SK-MEL-5 (cell line): ENCODE results near the gene RRP9. TPM values are rescaled to one million over a fixed set of nuclear protein-coding genes. Genes with fewer than 3 reads are reported as not detected.

ENCODE experiments used
- DNase-seq: peaks from one replicate; pipeline ENCODE4 v3.0.0-alpha.2; 2016; ENCODE audit warnings: low read depth, low spot score
- in situ Hi-C: cut with HindIII; loops from 2 replicates; pipeline ENCODE4 v1.10.0; 2016; ENCODE audit warnings: low sequenced_read_pairs, high pct_unique_total_duplicates, low pct_unique_long_range_greater_than_20kb
- small RNA-seq, 2 experiments: library from RNA; depleted of rRNA; stranded (forward); fragments of <200 nt; gene quantifications; one replicate each; pipeline ENCODE3, GENCODE V24; 2014
- total RNA-seq: library from RNA; depleted of rRNA; stranded (reverse); fragments of >200 nt; shearing (Covaris generic); gene quantifications from 2 replicates; pipeline ENCODE4 v1.2.3, GENCODE V29; 2014; rRNA removed

Gene RRP9
- total RNA-seq, 1 experiment from 2014 or later: 62.2 TPM

DNA sequence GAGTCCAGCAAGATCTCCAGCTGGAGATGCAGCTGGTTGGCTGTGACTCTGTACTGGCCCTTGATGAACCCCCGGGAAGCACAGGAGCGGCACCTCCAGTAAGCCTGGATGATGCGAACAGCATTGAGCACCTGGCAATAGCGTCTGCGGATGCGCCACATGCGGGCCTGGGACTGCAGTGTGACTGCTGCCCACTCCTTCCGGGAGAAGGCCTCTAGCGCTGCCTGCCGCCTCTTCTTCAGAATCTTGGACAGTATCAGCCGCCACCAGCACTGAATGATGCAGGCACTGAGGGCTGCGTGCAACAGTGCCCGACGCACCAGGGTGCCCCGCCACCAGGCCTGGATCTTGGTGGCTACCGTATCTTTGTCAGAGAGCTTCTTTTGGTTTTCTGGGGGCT is 46.8 kb downstream of the RRP9 start:
- in situ Hi-C loops: no loop called here
- DNase-seq: no peak

- in situ Hi-C loops: no loop called here
- DNase-seq: no peak
These were observed 47.3 kb downstream of the RRP9 start for GRCh38 chr3:51894391-51894790.

GRCh38 chr3:51891242-51892039 is 50.3 kb downstream of the RRP9 start:
- in situ Hi-C loops: no loop called here
- no peak for DNase-seq

GRCh38 chr3:51888463-51889105 is 53.1 kb downstream of the RRP9 start:
- in situ Hi-C loops: no loop called here
- no peak for DNase-seq

GRCh38 chr3:51887620-51888019 is 54.1 kb downstream of the RRP9 start:
- in situ Hi-C loops: no loop called here

DNA sequence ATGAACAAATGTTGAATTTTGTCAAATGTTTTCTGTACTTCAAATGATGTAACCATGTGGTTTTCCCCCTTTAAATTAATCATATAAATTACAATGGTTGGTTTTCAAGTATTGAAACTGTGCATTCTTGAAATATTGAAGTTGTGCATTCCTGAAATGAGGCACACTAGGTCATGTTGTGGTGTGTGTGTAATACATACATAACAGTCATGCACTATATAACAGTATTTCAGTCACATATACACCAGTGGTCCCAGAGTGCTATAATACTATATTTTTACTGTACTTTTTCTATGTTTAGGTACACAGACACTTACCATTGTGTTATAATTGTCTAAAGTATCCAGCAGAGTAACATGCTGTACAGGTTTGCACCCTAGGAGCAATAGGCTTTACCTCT is 55.3 kb downstream of the RRP9 start:
- DNase-seq: no peak
- in situ Hi-C loops: no loop called here

More at GRCh38 chr3:51887620-51888019, 54.1 kb downstream of the RRP9 start:
- DNase-seq: no peak

Small RNAs within 50 kb of the gene (small RNA-seq; reads per million reads assigned to genes)
- gene AC115284.1: 0 reads per million in 2 experiments

Other genes with a start within 250 kb of the RRP9 start
- not detected in 2 replicates for gene GRM2, start 234.8 kb downstream of the RRP9 start, total RNA-seq
- not detected in 2 replicates for gene IQCF6, start 162.7 kb downstream of the RRP9 start, total RNA-seq
- gene IQCF2, start 80.3 kb downstream of the RRP9 start, total RNA-seq: not detected in 2 replicates
- not detected in 2 replicates for gene IQCF5, start 66.3 kb downstream of the RRP9 start, total RNA-seq
- not detected in 2 replicates for gene IQCF1, start 38.6 kb downstream of the RRP9 start, total RNA-seq
- 7.2 and 7.9 TPM in 2 replicates for gene PARP3, start 459 bp upstream of the RRP9 start, total RNA-seq
- gene GPR62, start 13.5 kb upstream of the RRP9 start, total RNA-seq: not detected in 2 replicates
- 25.0 and 28.3 TPM in 2 replicates for gene PCBP4, start 25.6 kb upstream of the RRP9 start, total RNA-seq
- 33.9 and 36.1 TPM in 2 replicates for gene ABHD14B, start 32.1 kb upstream of the RRP9 start, total RNA-seq
- gene ABHD14A, start 33.2 kb upstream of the RRP9 start, total RNA-seq: 45.2 and 46.0 TPM in 2 replicates
- 137 and 180 TPM in 2 replicates for gene ACY1, start 41.6 kb upstream of the RRP9 start, total RNA-seq
- 2,678 and 2,698 TPM in 2 replicates for gene RPL29, start 54.0 kb upstream of the RRP9 start, total RNA-seq
- 11.9 and 12.6 TPM in 2 replicates for gene DUSP7, start 114.7 kb upstream of the RRP9 start, total RNA-seq
- gene POC1A, start 212.5 kb upstream of the RRP9 start, total RNA-seq: 7.7 and 11.5 TPM in 2 replicates